Measurements from ENCODE around the gene YEATS2.

Gene YEATS2

GRCh38 chr3:183711516-183711915 is 13.9 kb downstream of the YEATS2 start:
- H3K4me3 ChIP-seq (replicated peaks; ENCODE audit: low read depth, low read length): no peak overlapping the region
- no peak for TF ChIP-seq CTCF (IDR thresholded peaks at IDR 0.05; ENCODE audit: low read depth, low read length, missing control alignments)
- DNase-seq (ENCODE audit: extremely low read depth, low read depth): no peak

- TF ChIP-seq CTCF (IDR thresholded peaks at IDR 0.05; ENCODE audit: low read depth, low read length, missing control alignments): no peak
- no peak for DNase-seq (ENCODE audit: extremely low read depth, low read depth)
- H3K4me3 ChIP-seq (replicated peaks; ENCODE audit: low read depth, low read length): no peak overlapping the region
These were observed 17.0 kb downstream of the YEATS2 start for GRCh38 chr3:183714622-183715021.

- TF ChIP-seq CTCF (IDR thresholded peaks at IDR 0.05; ENCODE audit: low read depth, low read length, missing control alignments): no peak
- no peak overlapping the region for H3K4me3 ChIP-seq (replicated peaks; ENCODE audit: low read depth, low read length)
- no peak for DNase-seq (ENCODE audit: extremely low read depth, low read depth)
These were observed 20.4 kb downstream of the YEATS2 start for GRCh38 chr3:183718012-183718411.

- H3K4me3 ChIP-seq (replicated peaks; ENCODE audit: low read depth, low read length): no peak overlapping the region
- no peak for DNase-seq (ENCODE audit: extremely low read depth, low read depth)
- no peak for TF ChIP-seq CTCF (IDR thresholded peaks at IDR 0.05; ENCODE audit: low read depth, low read length, missing control alignments)
These were observed 27.8 kb downstream of the YEATS2 start for GRCh38 chr3:183725387-183725786.

- no peak overlapping the region for H3K4me3 ChIP-seq (replicated peaks; ENCODE audit: low read depth, low read length)
- no peak for TF ChIP-seq CTCF (IDR thresholded peaks at IDR 0.05; ENCODE audit: low read depth, low read length, missing control alignments)
- DNase-seq (ENCODE audit: extremely low read depth, low read depth): no peak
These were observed 30.6 kb downstream of the YEATS2 start for GRCh38 chr3:183728204-183728603.

- no peak for DNase-seq (ENCODE audit: extremely low read depth, low read depth)
- no peak for TF ChIP-seq CTCF (IDR thresholded peaks at IDR 0.05; ENCODE audit: low read depth, low read length, missing control alignments)
- no peak overlapping the region for H3K4me3 ChIP-seq (replicated peaks; ENCODE audit: low read depth, low read length)
These were observed 32.8 kb downstream of the YEATS2 start for GRCh38 chr3:183730361-183730760.

- no peak for DNase-seq (ENCODE audit: extremely low read depth, low read depth)
- no peak for TF ChIP-seq CTCF (IDR thresholded peaks at IDR 0.05; ENCODE audit: low read depth, low read length, missing control alignments)
These were observed 34.0 kb downstream of the YEATS2 start for GRCh38 chr3:183731611-183732010.

More at GRCh38 chr3:183731611-183732010, 34.0 kb downstream of the YEATS2 start:
- H3K4me3 ChIP-seq (replicated peaks; ENCODE audit: low read depth, low read length): no peak overlapping the region
